ENCODE results near the gene NAA20. TPM values are rescaled to one million over a fixed set of nuclear protein-coding genes. Genes with fewer than 3 reads are reported as not detected.

The NAA20 gene
- total and polyA plus RNA-seq, 2 of the 13 experiments (the other 11 are each of a cell fraction or from before 2014, with no cell fraction given): 81.9 to 82.8 TPM

- TF ChIP-seq ZNF142 (CRISPR knock-in tag; IDR thresholded peaks at IDR 0.05): no peak
- no peak for TF ChIP-seq NCOA5 (CRISPR knock-in tag; IDR thresholded peaks at IDR 0.05)
- TF ChIP-seq RFX5 (IDR thresholded peaks at IDR 0.05; ENCODE audit: low read depth, low read length): no peak
- no peak for TF ChIP-seq MTF1 (CRISPR knock-in tag; IDR thresholded peaks at IDR 0.05)
- no peak for TF ChIP-seq FOXM1 (CRISPR knock-in tag; IDR thresholded peaks at IDR 0.05)
- no peak for TF ChIP-seq ZNF567 (CRISPR knock-in tag; IDR thresholded peaks at IDR 0.05; ENCODE audit: borderline replicate concordance)
- no peak for TF ChIP-seq TOPORS (CRISPR knock-in tag; IDR thresholded peaks at IDR 0.05)
- no peak for TF ChIP-seq HNF1A (IDR thresholded peaks at IDR 0.05; ENCODE audit: low read depth)
- TF ChIP-seq HNF1A (CRISPR knock-in tag; IDR thresholded peaks at IDR 0.05; ENCODE audit: borderline replicate concordance): no peak
- TF ChIP-seq, protein P1, sequence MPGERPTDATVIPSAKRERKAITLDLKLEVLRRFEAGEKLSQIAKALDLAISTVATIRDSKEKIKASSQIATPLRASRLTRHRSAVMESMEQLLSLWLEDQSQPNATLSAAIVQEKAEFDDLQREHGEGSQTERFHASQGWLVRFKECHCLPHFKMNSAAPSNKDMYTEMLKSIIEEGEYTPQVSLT (CRISPR knock-in tag; IDR thresholded peaks at IDR 0.05; ENCODE audit: borderline replicate concordance, low read depth): no peak
- TF ChIP-seq, protein P2, sequence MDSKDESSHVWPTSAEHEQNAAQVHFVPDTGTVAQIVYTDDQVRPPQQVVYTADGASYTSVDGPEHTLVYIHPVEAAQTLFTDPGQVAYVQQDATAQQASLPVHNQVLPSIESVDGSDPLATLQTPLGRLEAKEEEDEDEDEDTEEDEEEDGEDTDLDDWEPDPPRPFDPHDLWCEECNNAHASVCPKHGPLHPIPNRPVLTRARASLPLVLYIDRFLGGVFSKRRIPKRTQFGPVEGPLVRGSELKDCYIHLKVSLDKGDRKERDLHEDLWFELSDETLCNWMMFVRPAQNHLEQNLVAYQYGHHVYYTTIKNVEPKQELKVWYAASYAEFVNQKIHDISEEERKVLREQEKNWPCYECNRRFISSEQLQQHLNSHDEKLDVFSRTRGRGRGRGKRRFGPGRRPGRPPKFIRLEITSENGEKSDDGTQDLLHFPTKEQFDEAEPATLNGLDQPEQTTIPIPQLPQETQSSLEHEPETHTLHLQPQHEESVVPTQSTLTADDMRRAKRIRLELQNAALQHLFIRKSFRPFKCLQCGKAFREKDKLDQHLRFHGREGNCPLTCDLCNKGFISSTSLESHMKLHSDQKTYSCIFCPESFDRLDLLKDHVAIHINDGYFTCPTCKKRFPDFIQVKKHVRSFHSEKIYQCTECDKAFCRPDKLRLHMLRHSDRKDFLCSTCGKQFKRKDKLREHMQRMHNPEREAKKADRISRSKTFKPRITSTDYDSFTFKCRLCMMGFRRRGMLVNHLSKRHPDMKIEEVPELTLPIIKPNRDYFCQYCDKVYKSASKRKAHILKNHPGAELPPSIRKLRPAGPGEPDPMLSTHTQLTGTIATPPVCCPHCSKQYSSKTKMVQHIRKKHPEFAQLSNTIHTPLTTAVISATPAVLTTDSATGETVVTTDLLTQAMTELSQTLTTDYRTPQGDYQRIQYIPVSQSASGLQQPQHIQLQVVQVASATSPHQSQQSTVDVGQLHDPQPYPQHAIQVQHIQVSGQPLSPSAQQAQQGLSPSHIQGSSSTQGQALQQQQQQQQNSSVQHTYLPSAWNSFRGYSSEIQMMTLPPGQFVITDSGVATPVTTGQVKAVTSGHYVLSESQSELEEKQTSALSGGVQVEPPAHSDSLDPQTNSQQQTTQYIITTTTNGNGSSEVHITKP (CRISPR knock-in tag; IDR thresholded peaks at IDR 0.05; ENCODE audit: low read depth): no peak
These were observed 7.3 kb upstream of the NAA20 start (continued) for GRCh38 chr20:20009784-20010253.
